ENCODE measurements around the gene SPAG17. TPM values are rescaled to one million over a fixed set of nuclear protein-coding genes. Genes with fewer than 3 reads are reported as not detected.

Gene SPAG17
- total and polyA plus RNA-seq, 8 donors: 1.3 to 18.3 (median 9.7) TPM

GRCh38 chr1:118097622-118098348 lies 87.2 kb downstream of the SPAG17 start:
- Histone ChIP-seq H3K9me3 (no peaks in the 10 kb centered on the region), H3K4me3 (no peak overlapping the region), H3K27me3 (no peaks in the 10 kb centered on the region), H3K4me1 (peaks cover 0 to 2% of the 10 kb centered on the region in 2 donors), H3K27ac (no peak overlapping the region), H3K36me3 (no peaks in the 10 kb centered on the region)
- intact Hi-C loops (cut with DNase I): no loop called here
- TF ChIP-seq CTCF (IDR thresholded peaks at IDR 0.05): no peak
- DNase-seq: no peak
- ATAC-seq: peak; percentile 38

- TF ChIP-seq CTCF (IDR thresholded peaks at IDR 0.05): no peak
- Histone ChIP-seq H3K27ac (no peak overlapping the region), H3K4me1 (no peaks in the 10 kb centered on the region), H3K4me3 (no peak overlapping the region), H3K27me3 (no peaks in the 10 kb centered on the region), H3K9me3 (no peaks in the 10 kb centered on the region), H3K36me3 (no peaks in the 10 kb centered on the region)
- ATAC-seq (no peak), DNase-seq (no peak)
- intact Hi-C loops (cut with DNase I): no loop called here
Observed at GRCh38 chr1:118093017-118093416, 92.0 kb downstream of the SPAG17 start.

GRCh38 chr1:118090130-118090529 lies 94.9 kb downstream of the SPAG17 start:
- ATAC-seq: no peak
- Histone ChIP-seq H3K4me1 (no peaks in the 10 kb centered on the region), H3K9me3 (no peaks in the 10 kb centered on the region), H3K27ac (no peak overlapping the region), H3K4me3 (no peak overlapping the region), H3K27me3 (no peaks in the 10 kb centered on the region), H3K36me3 (no peaks in the 10 kb centered on the region)
- no peak for TF ChIP-seq CTCF (IDR thresholded peaks at IDR 0.05)
- intact Hi-C loops (cut with DNase I): no loop called here
- DNase-seq: no peak

- H3K27me3 ChIP-seq: no peaks in the 10 kb centered on the region
- H3K4me1 ChIP-seq: no peaks in the 10 kb centered on the region
- no peak overlapping the region for H3K27ac ChIP-seq
- no peak overlapping the region for H3K4me3 ChIP-seq
- no peaks in the 10 kb centered on the region for H3K36me3 ChIP-seq
- intact Hi-C loops (cut with DNase I): no loop called here
- TF ChIP-seq CTCF (IDR thresholded peaks at IDR 0.05): no peak
- no peak for DNase-seq
- no peak for ATAC-seq
- no peaks in the 10 kb centered on the region for H3K9me3 ChIP-seq
Observed at GRCh38 chr1:118085365-118085764, 99.7 kb downstream of the SPAG17 start.

GRCh38 chr1:118084400-118084799 lies 100.6 kb downstream of the SPAG17 start:
- H3K9me3 ChIP-seq: no peaks in the 10 kb centered on the region
- ATAC-seq (no peak), DNase-seq (no peak)
- H3K36me3 ChIP-seq: no peaks in the 10 kb centered on the region
- no peak overlapping the region for H3K4me3 ChIP-seq
- no peak overlapping the region for H3K27ac ChIP-seq
- no peaks in the 10 kb centered on the region for H3K4me1 ChIP-seq
- no peak for TF ChIP-seq CTCF (IDR thresholded peaks at IDR 0.05)
- no peaks in the 10 kb centered on the region for H3K27me3 ChIP-seq
- intact Hi-C loops (cut with DNase I): no loop called here
